ENCODE data around the gene GDPD3.
"Not testable (repeated sequence)": the region's sequence is repeated elsewhere in the genome, so short reads cannot be mapped to it uniquely, and the experiment has no call there.

The GDPD3 gene

DNA sequence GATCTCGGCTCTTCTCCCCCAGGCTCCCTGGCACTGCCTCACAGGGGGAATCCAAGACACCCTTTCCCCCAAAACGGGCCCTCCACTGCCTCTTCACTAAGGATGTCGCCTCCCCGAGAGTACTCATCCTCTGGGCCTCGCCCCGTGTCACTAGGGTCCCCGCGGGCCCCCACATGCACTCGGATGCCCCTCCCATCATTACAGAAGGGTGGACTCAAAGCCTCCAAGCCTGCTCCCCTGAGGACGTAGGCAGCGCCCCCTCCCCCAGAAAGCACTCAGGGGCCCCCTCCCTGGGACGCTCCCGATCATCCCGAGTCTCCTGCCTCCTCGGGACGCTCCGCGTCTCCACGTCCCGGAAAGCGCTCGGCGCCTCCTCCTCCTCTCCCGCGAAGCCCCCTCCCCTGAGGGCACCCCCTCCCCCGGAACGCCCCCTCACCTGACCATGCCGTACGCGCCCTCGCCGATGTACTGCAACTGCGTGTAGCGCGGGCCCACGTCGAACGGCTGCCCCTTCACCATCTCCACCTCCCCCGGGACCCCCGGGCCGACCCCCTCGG, 9.3 kb upstream of the GDPD3 start:
- DNase-seq = peak; percentile 7

GRCh38 chr16:30121741-30122571, 8.6 kb upstream of the GDPD3 start:
- no peak for DNase-seq

- no peak for DNase-seq
Observed at GRCh38 chr16:30120340-30121105, 7.2 kb upstream of the GDPD3 start.

DNA sequence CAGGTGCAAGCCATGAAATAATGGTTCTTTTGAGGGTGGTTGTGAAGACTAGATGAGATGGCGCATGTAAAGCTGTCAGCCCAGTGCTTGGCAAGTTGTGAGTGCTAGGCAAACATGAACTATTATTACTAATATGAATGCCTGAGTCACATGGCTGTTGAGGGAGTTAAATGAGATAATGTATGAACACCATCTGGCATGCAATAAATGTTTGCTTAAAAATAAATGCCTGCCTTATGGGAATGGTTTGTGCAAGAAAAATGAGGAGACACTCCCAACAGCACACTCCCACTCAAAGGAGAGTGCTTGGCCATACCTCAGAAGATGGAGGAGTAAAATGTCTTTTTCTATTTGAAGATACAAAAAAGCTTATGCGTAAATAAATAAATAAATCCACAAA, 6.1 kb upstream of the GDPD3 start:
- DNase-seq = no peak

DNA sequence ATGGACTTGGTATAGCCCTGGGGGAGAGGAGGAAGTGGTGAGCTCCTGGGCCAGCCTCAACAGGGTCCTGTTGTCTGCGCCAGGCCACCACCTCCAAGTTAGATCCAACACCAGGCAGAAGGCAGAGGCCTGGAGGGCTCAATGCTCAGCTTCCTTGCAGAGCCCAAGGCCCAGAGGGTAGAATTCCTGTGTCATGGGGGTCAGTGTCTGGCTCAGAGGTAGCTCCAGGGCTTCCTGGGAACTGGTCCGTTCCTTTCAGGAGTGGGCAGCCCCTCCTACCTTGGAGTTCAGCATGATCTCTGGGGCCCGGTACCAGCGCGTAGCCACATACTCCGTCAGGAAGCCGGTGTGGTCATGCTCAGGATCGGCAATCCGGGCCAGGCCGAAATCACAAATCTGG, 4.4 kb upstream of the GDPD3 start:
- DNase-seq = no peak

- no peak for DNase-seq
Observed at GRCh38 chr16:30116291-30117207, 3.2 kb upstream of the GDPD3 start.

- DNase-seq = peak; percentile 43
Observed at GRCh38 chr16:30115238-30115637, 1.9 kb upstream of the GDPD3 start.

- DNase-seq = not testable (repeated sequence)
Observed at GRCh38 chr16:30114833-30115232, 1.5 kb upstream of the GDPD3 start.

- no peak for DNase-seq
Observed at GRCh38 chr16:30114411-30114810, 1.1 kb upstream of the GDPD3 start.

DNA sequence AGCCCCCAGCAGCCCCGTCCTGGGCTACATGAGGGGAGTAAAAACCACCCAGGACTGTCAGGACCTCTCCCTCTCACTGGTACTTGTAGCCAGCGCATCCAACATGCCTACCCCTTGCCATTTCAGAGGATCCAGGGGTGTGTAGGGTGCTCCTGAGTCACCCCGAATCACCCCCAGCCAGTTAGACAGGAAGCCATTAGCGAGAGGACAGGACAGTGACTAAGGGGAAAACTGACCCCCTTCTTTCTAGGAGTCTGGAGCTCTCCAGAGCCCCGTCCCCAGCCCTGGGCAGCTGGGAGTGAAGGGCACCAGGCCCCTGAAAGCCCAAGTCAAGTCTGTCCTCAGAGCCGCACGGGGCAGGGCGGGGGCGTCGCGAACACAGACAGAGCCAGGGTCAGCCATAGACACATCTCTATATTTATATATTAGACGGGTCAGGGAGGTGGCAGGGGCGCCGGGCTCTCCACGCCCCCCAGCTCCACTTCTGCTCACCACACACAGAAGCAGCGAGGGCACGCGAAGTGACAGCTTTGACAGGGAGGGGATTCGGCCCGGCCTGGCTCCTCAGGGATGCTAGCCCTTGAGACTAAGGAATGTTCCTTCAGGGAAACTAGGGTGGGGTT, 485 bp upstream of the GDPD3 start:
- DNase-seq = no peak

DNA sequence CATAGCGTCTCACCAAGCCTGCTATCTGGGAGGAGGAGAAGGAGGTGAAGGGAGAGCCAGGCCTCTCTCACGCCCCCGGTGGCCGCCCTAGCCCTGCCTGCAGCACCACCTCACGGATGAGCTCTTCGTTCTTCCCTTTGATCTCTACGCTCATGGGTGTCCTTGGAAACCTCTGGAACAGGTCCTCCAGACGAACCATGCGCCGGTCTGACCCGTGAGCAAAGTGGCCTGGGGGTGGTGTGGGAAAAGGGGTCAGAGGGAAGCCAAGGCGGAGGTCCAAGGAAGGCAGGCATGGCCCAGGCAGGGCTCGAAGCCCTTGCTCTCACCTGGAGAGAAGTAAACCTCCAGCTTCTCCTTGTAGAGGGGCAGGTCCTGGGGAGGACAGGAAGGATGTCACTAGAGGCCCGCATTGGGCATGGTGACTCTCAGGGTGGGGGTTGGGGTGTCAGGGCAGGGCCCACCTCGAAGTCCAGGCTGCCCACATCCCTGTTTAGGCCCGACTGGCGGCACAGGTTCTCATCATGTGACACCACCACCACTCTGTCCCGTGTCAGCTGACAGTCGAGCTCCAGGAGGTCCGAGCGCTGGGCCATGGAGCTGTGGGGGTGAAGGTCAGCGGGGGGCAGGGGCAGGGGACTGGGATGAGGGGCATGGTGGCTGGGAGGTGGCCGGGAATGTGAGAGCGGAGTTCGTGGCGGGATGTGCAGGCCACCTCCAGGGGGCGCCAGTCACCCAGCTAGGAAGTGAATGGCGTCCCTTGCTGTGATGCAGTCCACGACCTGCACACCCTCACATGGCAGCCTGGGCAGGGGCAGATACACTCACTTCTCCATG, 923 bp downstream of the GDPD3 start:
- peak; percentile 59 for DNase-seq

GRCh38 chr16:30110661-30111060, 2.7 kb downstream of the GDPD3 start:
- no peak for DNase-seq

DNA sequence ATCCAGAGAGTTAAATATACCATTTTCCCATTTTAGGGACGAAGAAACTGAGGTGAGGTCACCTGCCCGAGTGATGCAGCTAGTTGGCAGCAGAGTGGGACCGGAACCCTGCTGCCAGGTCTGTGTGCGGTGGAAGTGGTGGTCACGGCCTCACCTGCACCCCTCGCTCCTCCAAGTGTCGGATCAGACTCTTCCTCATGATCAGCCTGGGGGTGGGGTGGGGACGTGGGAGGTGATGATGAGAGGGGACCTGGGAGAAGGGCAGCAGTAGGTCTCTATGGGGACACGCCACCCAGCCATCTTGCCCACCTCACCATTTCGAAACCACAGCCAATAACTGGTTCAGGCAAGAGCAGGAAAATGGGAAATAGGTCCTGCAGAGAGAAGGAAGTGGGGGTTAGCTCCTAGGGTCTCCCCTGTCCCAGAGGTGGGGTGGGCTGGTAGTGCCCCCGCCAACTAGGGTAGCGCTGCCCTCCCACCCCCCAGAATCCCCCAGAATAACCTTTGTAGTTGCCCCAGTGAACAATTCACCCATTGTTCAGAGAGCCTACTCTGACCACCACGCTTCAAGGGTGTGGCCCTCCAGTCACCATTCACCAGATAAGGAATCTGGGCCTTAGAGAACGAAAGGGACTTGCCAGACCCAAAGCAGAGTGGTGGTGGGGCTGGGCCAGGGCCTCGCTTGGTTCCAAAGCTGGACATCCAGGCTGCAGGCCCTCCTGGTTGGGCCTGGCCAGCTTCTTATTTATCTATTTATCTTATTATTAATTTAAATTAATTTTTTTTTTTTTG, 5.1 kb downstream of the GDPD3 start:
- no peak for DNase-seq

DNA sequence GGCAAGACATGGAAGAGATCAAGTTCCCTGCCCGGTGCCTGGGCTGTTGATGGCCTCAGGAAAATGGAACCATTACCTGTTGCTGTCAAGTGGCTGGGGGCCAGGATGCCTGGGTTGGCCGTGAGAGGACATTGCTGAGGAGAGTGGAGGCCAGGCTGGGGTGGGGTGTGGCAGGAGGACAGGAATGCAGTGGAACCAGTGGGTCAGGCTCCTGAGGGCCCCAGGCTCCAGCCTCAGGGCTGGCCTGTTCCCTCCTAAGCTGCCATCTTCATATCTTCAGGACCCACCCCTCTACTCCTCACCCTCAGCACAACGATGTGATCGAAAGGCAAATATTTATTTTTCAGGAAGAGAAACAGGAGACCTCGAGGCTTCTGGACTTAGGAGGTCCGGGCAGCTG, 8.8 kb downstream of the GDPD3 start:
- DNase-seq = no peak

- DNase-seq = no peak
Observed at GRCh38 chr16:30104090-30104489, 9.2 kb downstream of the GDPD3 start.

DNA sequence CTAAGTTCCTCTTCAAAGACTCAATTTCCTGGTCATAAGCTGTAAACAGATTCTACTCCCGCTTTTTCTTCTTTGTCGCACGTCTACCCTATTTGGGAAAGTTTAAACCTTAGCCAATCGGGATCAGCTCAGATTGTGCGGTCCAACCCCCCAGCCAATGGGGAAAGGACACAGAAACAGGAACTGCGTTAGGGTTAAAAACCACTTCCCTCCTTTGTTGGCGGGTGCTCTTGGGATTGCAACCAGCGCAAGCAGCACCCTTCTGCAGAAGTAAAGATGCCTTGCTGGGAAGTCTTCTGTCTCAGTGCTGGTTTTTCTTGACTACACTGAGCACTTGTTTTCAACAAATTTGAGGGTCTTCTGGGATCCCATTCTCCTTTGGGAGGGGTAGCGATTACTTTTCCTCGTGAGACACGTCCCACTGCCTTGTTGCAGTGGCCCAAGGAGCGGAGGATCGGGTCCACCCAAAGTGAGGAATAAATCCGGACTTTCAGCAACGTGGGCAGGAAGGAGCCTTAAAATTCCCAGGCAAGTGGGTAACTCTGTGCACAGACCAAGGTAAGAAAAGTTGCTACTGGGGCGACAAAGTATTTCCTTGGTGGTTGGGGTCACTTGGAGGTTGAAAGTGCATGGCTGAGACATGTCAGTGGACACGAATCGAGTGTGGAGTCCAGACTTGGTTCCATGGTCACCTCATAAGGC, 16.3 kb downstream of the GDPD3 start:
- peak; percentile 41 for DNase-seq

DNA sequence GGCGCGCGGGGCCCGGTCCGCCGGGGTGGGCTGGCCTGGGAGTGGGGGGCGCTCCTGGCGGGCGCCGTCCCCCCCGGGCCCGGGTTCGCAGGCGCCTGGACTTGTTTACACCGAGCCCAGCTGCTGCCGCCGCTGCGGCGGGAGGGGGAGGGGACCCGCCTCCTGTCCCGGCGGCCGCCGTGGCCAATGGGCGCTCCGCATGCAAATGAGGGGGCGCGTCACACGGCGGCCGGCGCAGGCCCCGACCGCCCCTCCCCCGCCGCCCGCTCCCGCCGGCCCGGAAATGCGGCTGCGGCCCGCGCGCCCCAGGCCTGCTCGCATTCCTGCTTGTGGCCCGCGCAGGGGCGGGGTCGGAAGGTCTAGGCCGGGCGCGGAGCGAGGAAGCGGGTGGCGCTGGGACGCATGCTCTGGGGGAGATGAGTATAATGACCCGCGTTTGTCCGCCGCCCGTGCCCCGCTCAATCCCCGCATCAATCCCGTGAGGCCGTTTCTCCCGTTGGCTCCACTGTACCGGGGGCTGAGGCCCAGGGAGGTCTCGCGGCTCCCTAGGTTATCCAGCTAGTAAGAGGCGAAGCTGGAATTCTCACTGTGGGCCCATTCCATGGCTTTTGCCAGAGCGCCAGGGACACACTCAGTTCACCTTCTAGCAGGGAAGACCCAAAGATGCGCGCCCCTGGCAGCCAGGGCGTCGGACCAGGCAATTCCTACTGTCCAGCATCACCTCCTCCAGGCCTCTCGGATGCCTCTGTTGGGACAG, 17.1 kb downstream of the GDPD3 start, which contains the start of gene YPEL3:
YPEL3 (minus strand) TSS at position 109 of the 757 bp plus-strand sequence. CDS start 731 bp downstream, outside the sequence.
- peak; percentile 90 for DNase-seq

DNA sequence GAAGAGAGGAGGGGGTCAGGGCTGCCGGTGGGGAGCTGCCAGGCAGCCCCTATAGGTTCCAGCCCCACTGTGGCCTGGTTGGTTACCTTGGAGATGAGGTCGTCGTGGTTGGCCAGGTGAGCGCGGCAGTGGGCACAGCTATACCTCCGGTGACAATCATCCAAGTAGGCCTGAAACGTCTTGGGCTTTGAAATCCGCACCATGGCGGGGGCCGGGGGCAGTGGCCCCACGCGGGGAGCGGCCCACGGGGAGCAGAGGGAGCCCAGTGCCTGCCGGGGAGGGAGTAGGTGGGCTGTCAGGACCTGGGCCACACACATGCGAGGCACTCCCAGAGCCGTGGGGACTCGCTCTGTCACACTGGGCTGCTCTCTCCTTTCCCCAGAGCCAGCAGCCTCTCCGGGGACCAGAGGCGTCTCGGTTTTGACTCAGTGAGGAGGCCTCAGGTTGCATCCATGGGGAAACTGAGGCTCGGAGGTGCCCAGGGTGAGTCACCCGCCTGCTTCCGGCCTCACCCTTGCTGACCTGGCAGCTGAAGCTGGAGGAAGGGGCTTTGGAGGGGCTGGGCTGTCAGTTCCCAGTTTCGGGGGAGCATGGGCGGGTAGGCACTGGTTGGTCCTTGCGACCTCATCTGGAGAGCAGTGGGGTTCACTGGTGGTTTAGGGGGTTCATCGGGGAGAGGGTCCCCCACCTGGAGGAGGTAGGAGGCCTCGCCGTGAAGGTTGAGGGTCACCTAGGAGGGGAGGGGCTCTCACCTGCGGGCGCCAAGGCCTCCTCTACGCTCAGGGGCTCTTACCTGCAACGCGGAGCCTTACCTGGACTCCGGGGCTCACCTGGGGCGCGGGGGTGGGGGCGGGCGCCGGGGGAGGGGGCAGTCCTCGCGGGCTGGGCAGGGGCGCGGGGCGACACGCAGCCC, 17.9 kb downstream of the GDPD3 start:
- peak; percentile 9 for DNase-seq
